ENCODE measurements around the gene SLC25A48. TPM values are rescaled to one million over a fixed set of nuclear protein-coding genes. Genes with fewer than 3 reads are reported as not detected.

Gene SLC25A48
- total RNA-seq, 2 experiments from 2014 or later = not detected

GRCh38 chr5:135851186-135851914, 16.9 kb downstream of the SLC25A48 start:
- no peak overlapping the region for H3K27ac ChIP-seq (ENCODE audit: low read depth, low read length, poor library complexity, severe bottlenecking)
- no TSS peak for BruUV-seq (replicated peaks)
- H4K20me1 ChIP-seq (ENCODE audit: insufficient read depth, low read length) = no peaks in the 10 kb centered on the region
- no peaks in the 10 kb centered on the region for H3K36me3 ChIP-seq (ENCODE audit: insufficient read depth, low read length)
- no peaks in the 10 kb centered on the region for H3K79me2 ChIP-seq (ENCODE audit: insufficient read depth, low read depth, low read length)
- no peak overlapping the region for H3K4me2 ChIP-seq (ENCODE audit: low read length)
- DNase-seq (ENCODE audit: low spot score) = no peak
- H3K9me2 ChIP-seq (ENCODE audit: insufficient read depth, low read length) = no peaks in the 10 kb centered on the region
- H3K4me1 ChIP-seq (ENCODE audit: insufficient read depth, low read length, poor library complexity, severe bottlenecking) = no peaks in the 10 kb centered on the region
- CTCF ChIA-PET (ENCODE audit: unreplicated experiment) = no interaction called here
- intact Hi-C loops (cut with micrococcal nuclease; ENCODE audit: unreplicated experiment) = no loop called here
- no peak overlapping the region for H2AFZ ChIP-seq (ENCODE audit: low read length)
- POLR2A ChIA-PET = no interaction called here
- no peaks in the 10 kb centered on the region for H3K9me3 ChIP-seq (ENCODE audit: low read length)
- TF ChIP-seq EZH2phosphoT487 (IDR thresholded peaks at IDR 0.05; ENCODE audit: borderline replicate concordance, low read depth, low read length) (no peak), CTCF (conservative IDR thresholded peaks at IDR 0.05; ENCODE audit: low read length) (no peak)
- no peak overlapping the region for H3K4me3 ChIP-seq (ENCODE audit: low read depth, low read length, poor library complexity, severe bottlenecking)

GRCh38 chr5:135851915-135852845, 17.7 kb downstream of the SLC25A48 start:
- intact Hi-C loops (cut with micrococcal nuclease; ENCODE audit: unreplicated experiment) = no loop called here
- Histone ChIP-seq H3K27ac (ENCODE audit: low read depth, low read length, poor library complexity, severe bottlenecking) (no peak overlapping the region), H4K20me1 (ENCODE audit: insufficient read depth, low read length) (no peaks in the 10 kb centered on the region), H2AFZ (ENCODE audit: low read length) (no peak overlapping the region), H3K4me3 (ENCODE audit: low read depth, low read length, poor library complexity, severe bottlenecking) (no peak overlapping the region), H3K4me1 (ENCODE audit: insufficient read depth, low read length, poor library complexity, severe bottlenecking) (no peaks in the 10 kb centered on the region), H3K9me3 (ENCODE audit: low read length) (no peaks in the 10 kb centered on the region), H3K36me3 (ENCODE audit: insufficient read depth, low read length) (no peaks in the 10 kb centered on the region), H3K9me2 (ENCODE audit: insufficient read depth, low read length) (no peaks in the 10 kb centered on the region), H3K79me2 (ENCODE audit: insufficient read depth, low read depth, low read length) (no peaks in the 10 kb centered on the region), H3K4me2 (ENCODE audit: low read length) (no peak overlapping the region)
- no peak for TF ChIP-seq CTCF (conservative IDR thresholded peaks at IDR 0.05; ENCODE audit: low read length)
- no peak for TF ChIP-seq EZH2phosphoT487 (IDR thresholded peaks at IDR 0.05; ENCODE audit: borderline replicate concordance, low read depth, low read length)
- ChIA-PET CTCF (ENCODE audit: unreplicated experiment) (no interaction called here), POLR2A (interaction anchor here (0.6 kb wide), 1 partner anchor 39 kb away, joined by 4 read pairs; no protein-coding TSS in a partner anchor)
- no peak for DNase-seq (ENCODE audit: low spot score)
- BruUV-seq (replicated peaks) = no TSS peak

Data from OCI-LY7 (cell line).